ENCODE data around the gene NELFB.

The NELFB gene

DNA sequence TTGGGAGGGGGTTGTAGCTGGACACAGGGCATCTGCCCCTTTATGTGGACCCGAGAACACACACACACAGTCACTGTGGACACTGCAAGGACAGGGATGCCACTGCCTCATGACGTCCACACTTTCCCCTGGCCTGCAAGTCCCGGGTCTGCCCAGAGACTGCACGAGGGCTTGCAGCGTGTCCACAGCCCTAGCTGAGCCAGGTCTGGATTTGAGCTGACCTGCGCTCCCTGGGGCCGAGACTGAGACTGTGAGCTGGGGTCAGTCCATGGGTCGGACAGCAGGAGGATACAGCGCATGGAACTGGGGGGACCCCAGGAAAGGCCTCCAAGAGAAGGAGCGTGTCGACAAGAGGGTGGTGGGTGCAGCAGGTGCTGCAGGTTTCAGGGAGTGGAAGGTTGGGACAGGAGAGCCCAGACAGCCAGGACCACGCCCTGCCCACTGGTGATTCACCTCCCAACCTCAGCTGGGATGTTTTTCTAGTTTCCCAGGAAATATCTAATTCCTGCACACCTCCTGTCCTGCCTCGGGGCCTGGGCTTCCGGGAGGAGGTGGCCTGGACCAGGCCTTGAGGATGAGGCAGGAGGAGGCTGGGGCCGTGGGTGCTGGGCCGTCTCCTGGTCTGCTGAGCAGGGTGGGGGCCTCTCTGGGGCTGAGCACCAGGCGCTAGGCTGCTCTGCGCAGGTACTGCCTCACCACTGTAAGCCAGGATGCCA lies 28.6 kb upstream of the NELFB start:
- Histone ChIP-seq H3K9me3 (no peaks in the 10 kb centered on the region), H3K36me3 (no peaks in the 10 kb centered on the region), H3K27me3 (peaks cover 79% of the 10 kb centered on the region), H3K27ac (no peak overlapping the region), H3K4me1 (ENCODE audit: control insufficient read depth in 1 of 2, insufficient read depth in 1 of 2, low read depth in 1 of 2, low read length in 1 of 2) (peaks cover 15 to 28% of the 10 kb centered on the region in 2 experiments), H3K4me3 (ENCODE audit: low read depth in 1 of 2, low read length in 1 of 2) (no peak overlapping the region)
- TF ChIP-seq, protein P1, sequence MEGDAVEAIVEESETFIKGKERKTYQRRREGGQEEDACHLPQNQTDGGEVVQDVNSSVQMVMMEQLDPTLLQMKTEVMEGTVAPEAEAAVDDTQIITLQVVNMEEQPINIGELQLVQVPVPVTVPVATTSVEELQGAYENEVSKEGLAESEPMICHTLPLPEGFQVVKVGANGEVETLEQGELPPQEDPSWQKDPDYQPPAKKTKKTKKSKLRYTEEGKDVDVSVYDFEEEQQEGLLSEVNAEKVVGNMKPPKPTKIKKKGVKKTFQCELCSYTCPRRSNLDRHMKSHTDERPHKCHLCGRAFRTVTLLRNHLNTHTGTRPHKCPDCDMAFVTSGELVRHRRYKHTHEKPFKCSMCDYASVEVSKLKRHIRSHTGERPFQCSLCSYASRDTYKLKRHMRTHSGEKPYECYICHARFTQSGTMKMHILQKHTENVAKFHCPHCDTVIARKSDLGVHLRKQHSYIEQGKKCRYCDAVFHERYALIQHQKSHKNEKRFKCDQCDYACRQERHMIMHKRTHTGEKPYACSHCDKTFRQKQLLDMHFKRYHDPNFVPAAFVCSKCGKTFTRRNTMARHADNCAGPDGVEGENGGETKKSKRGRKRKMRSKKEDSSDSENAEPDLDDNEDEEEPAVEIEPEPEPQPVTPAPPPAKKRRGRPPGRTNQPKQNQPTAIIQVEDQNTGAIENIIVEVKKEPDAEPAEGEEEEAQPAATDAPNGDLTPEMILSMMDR (IDR thresholded peaks at IDR 0.05) = no peak

DNA sequence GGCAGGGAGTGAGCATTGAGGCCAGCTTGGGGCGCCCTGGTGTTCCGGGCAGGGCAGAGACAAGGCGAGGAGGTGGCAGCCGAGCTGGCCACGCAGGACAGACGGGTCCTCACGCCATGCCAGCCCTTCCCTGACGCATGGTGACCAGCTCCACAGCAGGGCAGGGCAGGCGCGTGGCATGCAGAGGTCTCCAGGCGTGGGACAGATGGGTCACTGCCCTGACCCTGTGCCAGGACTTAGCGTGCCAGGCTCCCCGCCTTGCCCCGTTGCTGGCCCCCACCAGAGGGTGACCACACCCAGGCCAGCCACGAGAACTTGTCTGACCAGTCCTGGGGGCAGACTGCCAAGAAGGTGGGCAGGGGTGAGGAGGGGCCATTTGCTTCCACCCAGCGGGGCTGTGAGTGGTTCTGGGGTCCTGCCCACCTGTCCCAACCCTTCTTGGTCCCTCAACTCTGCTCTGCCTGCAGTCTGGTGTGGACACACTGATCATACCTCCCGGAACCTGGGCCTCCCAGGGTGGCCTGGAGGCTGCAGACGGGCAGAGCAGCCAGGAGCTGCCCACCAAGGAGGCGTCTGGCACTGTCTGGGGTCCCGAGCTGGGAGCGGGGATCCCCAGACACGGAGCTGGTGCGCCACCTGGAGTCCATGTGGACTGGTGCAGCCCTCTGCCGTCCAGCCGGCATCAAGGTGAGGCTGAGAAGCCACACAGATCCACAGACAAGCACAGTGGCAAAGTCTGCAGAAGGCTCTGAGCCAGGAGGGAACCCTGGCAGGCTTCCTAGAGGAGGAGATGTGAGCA lies 27.9 kb upstream of the NELFB start, which contains the start of gene RNF224:
Gene RNF224, plus strand, starts transcription at position 449 of the 799 bp plus-strand sequence. CDS start 834 bp downstream, outside the sequence.
- Histone ChIP-seq H3K27me3 (peaks cover 73% of the 10 kb centered on the region), H3K27ac (no peak within 1 kb of the TSS), H3K9me3 (no peaks in the 10 kb centered on the region), H3K4me3 (ENCODE audit: low read depth in 1 of 2, low read length in 1 of 2) (no peak within 1 kb of the TSS), H3K36me3 (no peaks in the 10 kb centered on the region), H3K4me1 (ENCODE audit: control insufficient read depth in 1 of 2, insufficient read depth in 1 of 2, low read depth in 1 of 2, low read length in 1 of 2) (peaks cover 15 to 23% of the 10 kb centered on the region in 2 experiments)
- TF ChIP-seq, protein P1 (IDR thresholded peaks at IDR 0.05) = peak; percentile 82

DNA sequence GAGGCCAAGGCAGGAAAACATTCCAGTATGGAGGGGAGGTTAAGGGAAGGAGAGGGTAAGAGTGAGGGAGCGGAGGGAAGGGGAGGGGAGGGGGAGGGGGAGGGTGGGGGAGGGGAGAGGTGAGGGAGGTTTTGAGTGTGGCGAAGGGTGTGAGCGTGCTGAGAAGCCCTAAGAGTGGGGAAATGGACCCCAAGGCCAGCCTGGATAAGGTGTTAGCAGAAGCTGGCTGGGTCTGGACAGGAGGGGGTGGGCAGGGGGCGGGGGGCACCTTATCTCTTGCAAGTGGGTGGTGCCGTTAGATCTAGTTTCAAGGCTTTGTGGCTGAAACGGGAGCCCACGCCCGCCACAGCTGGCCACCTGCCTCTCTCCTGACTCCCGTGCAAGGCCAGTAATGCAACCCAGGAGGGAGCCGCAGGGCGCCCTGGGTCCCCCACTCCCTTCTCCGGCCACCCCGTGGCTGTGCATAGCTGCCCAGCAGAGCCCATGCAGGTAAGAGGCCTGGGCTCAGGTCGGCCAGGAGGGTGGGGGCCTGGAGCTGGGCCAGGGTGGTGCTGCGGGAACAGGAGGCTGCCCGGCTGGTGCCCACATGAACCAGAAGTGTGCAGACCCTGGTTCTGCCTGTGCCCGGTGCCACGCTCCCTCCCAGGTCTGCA lies 27.1 kb upstream of the NELFB start:
- H3K27ac ChIP-seq = no peak overlapping the region

DNA sequence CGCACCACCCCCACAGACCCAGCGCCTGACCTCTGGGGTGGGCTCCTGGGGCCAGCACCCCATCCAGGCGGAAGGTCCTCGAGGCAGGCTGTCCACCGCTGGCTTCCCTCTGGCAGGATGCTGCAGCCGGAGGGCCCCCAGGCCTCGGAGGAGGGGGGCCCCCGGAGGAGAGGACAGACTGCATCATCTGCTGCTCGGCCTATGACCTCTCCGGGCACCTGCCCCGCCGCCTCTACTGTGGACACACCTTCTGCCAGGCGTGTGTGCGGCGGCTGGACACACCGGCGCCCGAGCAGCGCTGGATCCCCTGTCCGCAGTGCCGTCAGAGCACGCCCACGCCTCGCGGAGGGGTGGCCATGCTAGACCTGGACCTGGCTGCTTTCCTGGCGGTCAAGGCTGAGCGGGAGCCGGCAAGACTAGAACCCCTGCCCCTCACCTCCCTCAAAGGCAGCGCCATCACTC lies 26.6 kb upstream of the NELFB start:
- no peak overlapping the region for H3K4me3 ChIP-seq (ENCODE audit: low read depth in 1 of 2, low read length in 1 of 2)
- peaks cover 5 to 12% of the 10 kb centered on the region in 2 experiments for H3K4me1 ChIP-seq (ENCODE audit: control insufficient read depth in 1 of 2, insufficient read depth in 1 of 2, low read depth in 1 of 2, low read length in 1 of 2)
- peaks cover 72% of the 10 kb centered on the region for H3K27me3 ChIP-seq
- no peaks in the 10 kb centered on the region for H3K36me3 ChIP-seq
- H3K27ac ChIP-seq = no peak overlapping the region
- no peaks in the 10 kb centered on the region for H3K9me3 ChIP-seq
- TF ChIP-seq, protein P1 (IDR thresholded peaks at IDR 0.05) = no peak

More for the DNA sequence above, 27.1 kb upstream of the NELFB start:
- no peaks in the 10 kb centered on the region for H3K9me3 ChIP-seq
- TF ChIP-seq, protein P1 (IDR thresholded peaks at IDR 0.05) = no peak
- H3K27me3 ChIP-seq = peaks cover 70% of the 10 kb centered on the region
- H3K36me3 ChIP-seq = no peaks in the 10 kb centered on the region
- no peak overlapping the region for H3K4me3 ChIP-seq (ENCODE audit: low read depth in 1 of 2, low read length in 1 of 2)
- H3K4me1 ChIP-seq (ENCODE audit: control insufficient read depth in 1 of 2, insufficient read depth in 1 of 2, low read depth in 1 of 2, low read length in 1 of 2) = peaks cover 7 to 16% of the 10 kb centered on the region in 2 experiments
